Activated naive CD8-positive, alpha-beta T cell treated with anti-CD3 and anti-CD28 coated beads for 36 hours (primary cell): Measurements from ENCODE around the gene NPFFR2. TPM values are rescaled to one million over a fixed set of nuclear protein-coding genes. Genes with fewer than 3 reads are reported as not detected.

Experiments used
- DNase-seq: peaks from one replicate; pipeline ENCODE4 v3.0.0; 2021
- H3K27ac Mint-ChIP-seq: one replicate; pipeline ENCODE4 v1.8.0; 2022; ENCODE audit warnings: mild to moderate bottlenecking, moderate library complexity, mixed read lengths
- H3K27me3 Mint-ChIP-seq: one replicate; pipeline ENCODE4 v1.8.0; 2022; ENCODE audit warnings: mild to moderate bottlenecking, mixed read lengths
- H3K36me3 Mint-ChIP-seq: one replicate; pipeline ENCODE4 v1.8.0; 2021; ENCODE audit warnings: mild to moderate bottlenecking, mixed read lengths
- H3K4me1 Mint-ChIP-seq: one replicate; pipeline ENCODE4 v1.8.0; 2021; ENCODE audit warnings: mixed read lengths
- H3K4me3 Mint-ChIP-seq: one replicate; pipeline ENCODE4 v1.8.0; 2022; ENCODE audit warnings: mild to moderate bottlenecking, moderate library complexity, mixed read lengths
- H3K9me3 Mint-ChIP-seq: one replicate; pipeline ENCODE4 v1.8.0; 2022; ENCODE audit warnings: mixed read lengths
- total RNA-seq, 2 experiments: library from RNA; stranded (reverse); gene quantifications; one replicate each; pipeline ENCODE4 v1.2.3, GENCODE V29; 2021

The NPFFR2 gene
- total RNA-seq: not detected

DNA sequence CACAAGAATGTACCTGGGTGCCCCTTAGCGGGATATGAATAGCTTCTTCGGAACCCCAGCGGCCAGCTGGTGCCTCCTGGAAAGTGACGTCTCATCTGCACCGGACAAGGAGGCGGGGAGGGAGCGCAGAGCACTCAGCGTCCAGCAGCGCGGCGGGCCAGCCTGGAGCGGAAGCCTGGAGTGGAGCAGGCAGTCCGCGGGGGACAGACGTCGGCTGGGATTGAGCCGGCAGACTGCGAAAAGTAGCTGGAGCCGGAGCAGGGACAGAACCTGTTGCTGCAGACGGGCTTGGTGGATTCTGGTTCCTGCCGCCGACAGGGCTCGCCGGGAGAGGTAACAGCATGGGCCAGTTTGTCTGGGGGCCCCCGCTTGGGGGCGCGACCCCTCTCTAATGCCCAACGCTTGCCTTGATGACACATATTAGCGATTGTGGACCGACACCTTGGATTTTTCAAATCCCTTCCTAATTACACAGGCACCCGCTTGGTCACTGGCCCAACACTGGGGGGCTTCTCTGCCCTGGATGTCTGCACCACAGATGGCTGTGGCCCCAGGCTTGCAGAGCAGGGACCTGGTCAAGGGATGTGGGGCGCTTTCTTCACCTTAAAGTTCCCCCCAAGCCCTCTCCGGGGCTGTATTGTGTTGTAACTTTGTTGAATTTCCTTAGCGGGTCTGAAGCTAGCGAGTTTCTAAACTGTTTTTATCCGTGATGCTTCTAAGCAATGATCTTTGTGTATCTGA, at the start of gene NPFFR2:
NPFFR2 (plus strand) TSS at position 133 of the 741 bp plus-strand sequence. CDS start 96,592 bp downstream, outside the sequence.
- Mint-ChIP-seq H3K4me1 (no peaks in the 10 kb centered on the region), H3K27ac (no peak within 1 kb of the TSS), H3K9me3 (no peaks in the 10 kb centered on the region), H3K4me3 (no peak within 1 kb of the TSS), H3K27me3 (peaks cover 30% of the 10 kb centered on the region), H3K36me3 (no peaks in the 10 kb centered on the region)
- no peak for DNase-seq

DNA sequence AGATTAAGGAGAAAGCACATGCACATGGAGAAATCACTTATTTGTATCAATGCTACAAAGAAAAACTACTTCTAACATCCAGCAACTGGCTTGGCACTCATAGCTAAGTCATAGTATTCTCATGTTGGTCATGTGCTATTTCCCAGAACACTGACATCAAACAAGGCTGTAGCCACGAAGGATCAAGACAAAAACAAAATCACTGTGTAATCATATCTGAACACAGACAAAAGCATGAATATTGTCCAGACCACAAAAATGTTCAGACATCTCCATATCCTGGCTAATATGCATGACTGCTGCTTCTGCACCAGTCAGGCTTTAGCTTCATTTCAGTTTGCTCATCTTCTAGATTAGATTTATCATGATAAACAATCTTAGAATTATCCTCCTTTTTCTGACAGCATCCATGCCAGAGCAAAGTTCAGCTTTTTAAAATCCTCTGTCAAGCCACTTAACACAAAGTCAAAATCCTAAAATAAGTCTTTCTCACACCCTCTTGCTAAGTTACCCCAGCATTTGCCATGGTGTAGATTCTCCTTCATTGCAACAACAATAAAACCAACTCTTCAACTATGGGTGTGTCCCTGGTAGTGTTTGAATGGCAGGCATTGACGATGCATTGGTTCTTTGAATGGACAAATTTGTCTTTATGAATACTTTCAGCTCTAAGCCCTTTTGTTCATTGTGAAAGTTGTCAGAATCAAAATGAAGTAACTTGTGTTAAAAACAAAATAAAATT, 39.1 kb upstream of the NPFFR2 start:
- Mint-ChIP-seq H3K4me1 (no peaks in the 10 kb centered on the region), H3K27ac (no peak overlapping the region), H3K9me3 (peaks cover 7% of the 10 kb centered on the region), H3K36me3 (no peaks in the 10 kb centered on the region), H3K27me3 (no peaks in the 10 kb centered on the region), H3K4me3 (no peak overlapping the region)
- DNase-seq: no peak

DNA sequence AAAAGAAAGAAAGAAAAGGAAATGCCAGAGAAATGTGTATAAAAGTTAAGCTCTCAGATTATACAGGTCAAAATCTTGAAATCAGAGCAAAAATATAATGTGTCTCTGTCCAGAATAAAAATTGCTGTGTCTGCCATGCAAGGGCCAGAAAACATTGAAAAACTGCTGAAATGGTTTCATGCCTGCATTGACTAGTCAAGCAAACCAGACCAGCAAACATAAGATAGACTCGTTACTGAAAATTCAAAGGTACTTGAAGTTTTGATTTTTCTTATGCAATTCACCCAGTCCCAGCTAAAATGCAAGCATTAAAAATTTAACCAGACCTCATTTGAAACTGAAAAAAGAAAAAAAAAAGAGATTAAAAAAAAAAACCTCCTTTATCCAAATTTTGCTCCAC, 37.2 kb upstream of the NPFFR2 start:
- Mint-ChIP-seq H3K9me3 (peaks cover 14% of the 10 kb centered on the region), H3K36me3 (no peaks in the 10 kb centered on the region), H3K4me3 (no peak overlapping the region), H3K27me3 (no peaks in the 10 kb centered on the region), H3K4me1 (no peaks in the 10 kb centered on the region), H3K27ac (no peak overlapping the region)
- DNase-seq: no peak

DNA sequence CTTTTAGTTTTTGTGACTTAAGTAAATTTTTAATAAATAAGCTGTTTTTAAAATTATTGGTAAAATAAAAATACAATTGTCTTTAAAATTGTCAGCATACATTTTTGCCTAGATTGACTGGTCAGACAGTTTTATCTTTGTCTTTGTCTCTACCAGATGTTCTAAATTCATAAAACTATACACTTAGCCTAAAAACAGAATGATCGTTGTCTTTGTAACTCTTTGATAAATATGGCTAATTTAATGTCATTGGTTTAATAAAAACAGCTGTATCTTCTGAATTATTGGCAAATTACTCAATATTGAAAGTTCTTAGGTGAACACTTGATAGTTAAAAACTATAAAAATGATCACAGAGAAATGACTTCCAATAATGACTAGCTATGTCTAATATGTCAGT, 36.5 kb upstream of the NPFFR2 start:
- H3K4me1 Mint-ChIP-seq: no peaks in the 10 kb centered on the region
- no peaks in the 10 kb centered on the region for H3K27me3 Mint-ChIP-seq
- H3K27ac Mint-ChIP-seq: no peak overlapping the region
- H3K4me3 Mint-ChIP-seq: no peak overlapping the region
- H3K36me3 Mint-ChIP-seq: no peaks in the 10 kb centered on the region
- H3K9me3 Mint-ChIP-seq: peaks cover 15% of the 10 kb centered on the region
- DNase-seq: no peak

DNA sequence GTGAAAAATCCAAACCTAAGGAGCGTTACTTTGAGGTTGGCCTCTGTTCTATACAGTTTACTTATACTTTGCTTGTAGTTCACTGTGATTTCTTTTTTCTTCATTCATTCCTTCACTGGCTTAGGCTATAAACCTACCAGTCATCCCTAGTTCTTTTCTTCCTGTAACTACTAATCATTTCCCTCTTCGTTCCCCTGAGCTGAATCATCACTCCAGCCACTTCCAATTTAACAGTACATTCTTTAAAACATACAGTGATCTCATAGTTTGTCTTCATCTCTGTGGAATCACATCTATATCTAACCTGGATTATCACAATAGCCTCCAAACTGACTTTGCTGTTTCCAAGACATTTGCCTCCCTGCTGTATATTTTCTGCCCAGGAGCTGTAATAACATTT, 25.2 kb upstream of the NPFFR2 start:
- no peak for DNase-seq
- Mint-ChIP-seq H3K27ac (no peak overlapping the region), H3K36me3 (no peaks in the 10 kb centered on the region), H3K4me3 (no peak overlapping the region), H3K27me3 (no peaks in the 10 kb centered on the region), H3K4me1 (no peaks in the 10 kb centered on the region), H3K9me3 (no peaks in the 10 kb centered on the region)

DNA sequence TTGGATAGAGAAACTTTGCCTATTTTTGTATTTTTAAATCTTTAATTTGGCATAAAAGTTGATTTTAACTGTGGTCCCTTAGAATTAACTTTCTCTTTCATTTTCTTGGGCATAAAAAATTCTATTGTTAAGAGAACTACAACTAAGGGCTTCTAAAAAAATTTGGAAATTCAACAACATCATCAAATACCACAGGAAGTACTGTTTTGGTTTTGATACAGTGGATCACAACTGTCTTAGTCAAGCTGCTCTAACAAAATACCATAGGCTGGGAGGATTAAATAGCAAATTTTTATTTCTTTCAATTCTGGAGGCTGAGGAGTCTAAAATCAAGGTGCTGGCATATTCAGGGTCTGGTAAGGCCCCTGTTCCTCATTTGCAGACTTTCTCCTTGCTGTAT, 19.9 kb upstream of the NPFFR2 start:
- no peak for DNase-seq
- no peaks in the 10 kb centered on the region for H3K36me3 Mint-ChIP-seq
- H3K9me3 Mint-ChIP-seq: no peaks in the 10 kb centered on the region
- H3K27me3 Mint-ChIP-seq: no peaks in the 10 kb centered on the region
- H3K27ac Mint-ChIP-seq: no peak overlapping the region
- no peak overlapping the region for H3K4me3 Mint-ChIP-seq
- H3K4me1 Mint-ChIP-seq: peaks cover 1% of the 10 kb centered on the region

DNA sequence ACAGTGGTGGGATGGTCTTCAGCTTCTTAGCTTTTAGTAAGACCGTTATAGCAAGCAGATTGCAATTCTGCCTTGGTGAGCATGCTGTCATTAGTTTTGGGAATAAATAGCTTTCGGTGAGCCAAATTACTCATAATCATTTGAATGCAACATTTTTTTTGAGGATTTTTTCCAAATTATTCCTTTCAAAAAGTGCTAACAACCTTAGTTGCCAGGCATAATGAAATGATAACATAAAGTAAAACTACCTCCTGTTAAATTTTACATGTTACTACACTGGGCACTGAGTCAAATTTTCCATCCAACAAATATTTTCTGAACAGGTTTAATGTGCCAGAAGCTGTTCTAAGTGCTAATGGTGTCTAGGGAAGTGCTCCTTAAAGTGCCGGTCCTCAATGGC, 15.8 kb upstream of the NPFFR2 start:
- H3K27ac Mint-ChIP-seq: no peak overlapping the region
- H3K36me3 Mint-ChIP-seq: no peaks in the 10 kb centered on the region
- H3K4me1 Mint-ChIP-seq: peaks cover 1% of the 10 kb centered on the region
- no peaks in the 10 kb centered on the region for H3K27me3 Mint-ChIP-seq
- H3K9me3 Mint-ChIP-seq: no peaks in the 10 kb centered on the region
- no peak overlapping the region for H3K4me3 Mint-ChIP-seq
- no peak for DNase-seq

DNA sequence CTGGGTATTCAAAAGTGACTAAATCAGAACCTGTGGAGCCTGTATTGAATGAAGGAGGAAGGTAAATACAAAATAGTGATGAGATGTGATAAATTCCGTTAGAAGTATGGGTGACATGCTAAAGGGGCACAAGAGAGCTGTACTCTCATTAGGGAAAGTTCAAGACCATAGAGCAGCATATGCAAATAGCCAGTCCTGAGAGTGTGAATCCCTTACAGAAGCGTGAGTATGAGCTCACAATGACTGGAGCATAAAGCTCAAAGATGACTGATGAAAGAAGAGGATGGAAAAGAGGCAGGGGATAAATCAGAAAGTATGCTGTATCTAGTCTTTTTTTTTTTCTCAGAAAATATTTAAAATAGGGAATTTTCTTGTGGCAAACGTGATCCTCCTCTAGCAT, 12.1 kb upstream of the NPFFR2 start:
- H3K36me3 Mint-ChIP-seq: no peaks in the 10 kb centered on the region
- DNase-seq: no peak
- H3K27ac Mint-ChIP-seq: no peak overlapping the region
- no peaks in the 10 kb centered on the region for H3K4me1 Mint-ChIP-seq
- no peaks in the 10 kb centered on the region for H3K9me3 Mint-ChIP-seq
- no peak overlapping the region for H3K4me3 Mint-ChIP-seq
- no peaks in the 10 kb centered on the region for H3K27me3 Mint-ChIP-seq

DNA sequence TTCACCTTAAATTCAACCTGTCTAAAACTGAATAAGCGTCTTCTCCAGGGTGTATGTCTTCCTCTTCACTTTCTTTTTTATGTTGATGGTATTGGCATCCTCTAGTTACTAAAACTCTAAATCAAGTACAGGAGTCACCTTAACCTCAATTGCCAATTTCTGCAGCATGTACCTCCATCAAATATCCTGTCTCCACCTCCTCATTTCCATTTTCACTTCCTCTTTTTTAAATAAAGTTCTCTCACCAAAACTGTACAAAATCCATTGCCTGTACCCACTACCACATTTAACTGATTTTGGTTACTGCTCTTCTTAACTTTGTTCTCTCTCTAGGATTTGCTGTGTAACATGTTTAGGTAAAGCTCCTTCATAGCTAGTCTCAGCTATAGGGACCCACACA, 9.2 kb upstream of the NPFFR2 start:
- H3K9me3 Mint-ChIP-seq: no peaks in the 10 kb centered on the region
- H3K36me3 Mint-ChIP-seq: no peaks in the 10 kb centered on the region
- H3K27ac Mint-ChIP-seq: no peak overlapping the region
- H3K4me1 Mint-ChIP-seq: no peaks in the 10 kb centered on the region
- H3K27me3 Mint-ChIP-seq: no peaks in the 10 kb centered on the region
- no peak overlapping the region for H3K4me3 Mint-ChIP-seq
- no peak for DNase-seq

DNA sequence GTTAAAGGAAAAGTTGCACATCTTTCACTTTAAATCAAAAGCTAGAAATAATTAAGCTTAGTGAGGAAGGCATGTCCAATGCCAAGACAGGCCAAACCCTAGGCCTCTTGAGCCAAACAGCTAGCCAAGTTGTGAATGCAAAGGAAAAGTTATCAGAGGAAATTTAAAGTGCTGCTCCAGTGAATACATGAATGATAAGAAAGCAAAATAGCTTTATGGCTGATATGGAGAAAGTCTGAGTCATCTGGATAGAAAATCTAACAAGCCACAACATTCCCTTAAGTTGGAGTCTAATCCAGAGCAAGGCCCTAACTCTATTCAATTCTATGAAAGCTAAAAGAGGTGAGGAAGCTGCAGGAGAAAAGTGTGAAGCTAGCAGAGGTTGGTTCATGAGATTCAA, 23.8 kb downstream of the NPFFR2 start:
- Mint-ChIP-seq H3K27me3 (no peaks in the 10 kb centered on the region), H3K4me1 (no peaks in the 10 kb centered on the region), H3K27ac (no peak overlapping the region), H3K36me3 (no peaks in the 10 kb centered on the region), H3K4me3 (no peak overlapping the region), H3K9me3 (no peaks in the 10 kb centered on the region)
- DNase-seq: no peak

DNA sequence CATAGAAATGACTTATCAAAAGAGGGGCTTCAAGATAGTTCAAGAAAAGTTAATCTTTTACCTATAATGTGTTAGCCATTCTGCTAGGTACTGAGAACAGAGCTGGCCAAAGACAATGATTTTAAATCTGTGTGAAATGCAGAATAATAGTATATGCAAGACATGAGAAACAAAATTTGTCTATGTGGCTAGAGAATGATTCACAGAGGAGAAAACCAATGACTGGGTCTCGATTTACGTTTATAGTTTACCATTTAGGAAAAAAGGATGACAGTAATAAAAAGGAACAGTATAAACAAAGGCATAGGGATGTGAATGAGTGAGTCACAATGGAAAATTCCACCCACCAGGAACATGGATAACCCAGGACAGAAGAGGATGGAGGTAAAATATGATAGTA, 31.9 kb downstream of the NPFFR2 start:
- Mint-ChIP-seq H3K27ac (no peak overlapping the region), H3K4me1 (no peaks in the 10 kb centered on the region), H3K9me3 (no peaks in the 10 kb centered on the region), H3K27me3 (no peaks in the 10 kb centered on the region), H3K4me3 (no peak overlapping the region), H3K36me3 (no peaks in the 10 kb centered on the region)
- DNase-seq: no peak

DNA sequence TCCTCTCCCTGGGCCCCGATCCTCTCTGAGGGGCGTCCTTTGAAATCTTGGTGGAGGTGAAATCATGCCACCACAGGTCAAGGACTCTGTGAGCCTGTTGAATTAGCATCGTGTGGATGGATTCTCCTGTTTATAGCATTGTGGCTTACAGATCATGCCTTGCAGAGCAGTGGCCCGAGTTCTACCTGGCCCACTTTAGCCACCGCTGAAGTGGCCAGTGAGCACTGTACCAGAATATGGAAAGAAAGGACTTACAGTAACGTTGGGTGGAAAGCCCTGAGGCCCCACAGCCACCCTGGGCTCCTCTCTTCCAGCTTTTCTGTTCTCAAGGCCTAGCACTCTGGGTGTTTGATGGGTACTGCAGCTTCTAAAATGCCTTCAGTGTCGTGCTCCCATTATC, 35.3 kb downstream of the NPFFR2 start:
- no peak overlapping the region for H3K4me3 Mint-ChIP-seq
- DNase-seq: no peak
- no peaks in the 10 kb centered on the region for H3K27me3 Mint-ChIP-seq
- no peak overlapping the region for H3K27ac Mint-ChIP-seq
- H3K9me3 Mint-ChIP-seq: no peaks in the 10 kb centered on the region
- no peaks in the 10 kb centered on the region for H3K4me1 Mint-ChIP-seq
- no peaks in the 10 kb centered on the region for H3K36me3 Mint-ChIP-seq

DNA sequence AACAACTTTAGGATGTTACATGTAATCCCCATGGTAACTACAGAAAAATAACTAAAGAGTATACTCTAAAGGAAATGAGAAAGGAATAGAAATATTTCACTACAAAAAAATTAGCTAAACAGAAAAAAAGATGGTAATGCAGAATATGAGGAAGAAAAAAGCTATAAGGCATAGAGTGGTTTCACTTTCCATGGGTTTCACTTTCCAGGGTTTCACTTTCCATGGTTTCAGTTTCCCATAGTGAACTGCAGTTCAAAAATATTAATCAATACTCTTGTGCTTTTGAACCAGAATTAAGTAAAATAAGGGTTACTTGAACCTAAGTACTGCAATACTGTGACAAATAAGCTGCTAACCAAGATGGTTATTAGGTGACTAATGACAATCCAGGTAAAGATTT, 42.0 kb downstream of the NPFFR2 start:
- H3K36me3 Mint-ChIP-seq: no peaks in the 10 kb centered on the region

DNA sequence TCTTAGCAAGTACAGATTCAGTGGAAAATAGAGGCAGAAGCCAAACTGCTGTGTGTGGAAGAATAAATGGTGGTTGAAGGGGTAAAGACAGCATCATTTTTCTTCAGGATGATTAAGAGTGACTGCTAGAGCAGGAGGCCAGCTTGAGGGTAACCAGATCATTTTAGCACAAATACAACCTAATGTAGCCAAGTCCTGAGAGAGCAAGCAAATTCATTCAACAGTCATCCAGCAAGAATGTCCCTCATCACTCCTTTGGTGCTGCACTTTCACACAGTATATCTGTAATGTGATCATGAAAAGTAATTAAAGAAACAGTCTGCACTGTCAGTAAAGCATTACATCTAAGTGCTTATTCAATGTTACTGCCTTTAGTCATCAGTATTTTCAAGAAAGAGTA, 44.8 kb downstream of the NPFFR2 start:
- Mint-ChIP-seq H3K27ac (no peak overlapping the region), H3K4me3 (no peak overlapping the region), H3K9me3 (no peaks in the 10 kb centered on the region), H3K36me3 (no peaks in the 10 kb centered on the region), H3K4me1 (no peaks in the 10 kb centered on the region), H3K27me3 (peaks cover 4% of the 10 kb centered on the region)
- DNase-seq: no peak

More for the DNA sequence above, 42.0 kb downstream of the NPFFR2 start:
- Mint-ChIP-seq H3K4me1 (no peaks in the 10 kb centered on the region), H3K4me3 (no peak overlapping the region), H3K27me3 (peaks cover 4% of the 10 kb centered on the region), H3K9me3 (no peaks in the 10 kb centered on the region), H3K27ac (no peak overlapping the region)
- no peak for DNase-seq

DNA sequence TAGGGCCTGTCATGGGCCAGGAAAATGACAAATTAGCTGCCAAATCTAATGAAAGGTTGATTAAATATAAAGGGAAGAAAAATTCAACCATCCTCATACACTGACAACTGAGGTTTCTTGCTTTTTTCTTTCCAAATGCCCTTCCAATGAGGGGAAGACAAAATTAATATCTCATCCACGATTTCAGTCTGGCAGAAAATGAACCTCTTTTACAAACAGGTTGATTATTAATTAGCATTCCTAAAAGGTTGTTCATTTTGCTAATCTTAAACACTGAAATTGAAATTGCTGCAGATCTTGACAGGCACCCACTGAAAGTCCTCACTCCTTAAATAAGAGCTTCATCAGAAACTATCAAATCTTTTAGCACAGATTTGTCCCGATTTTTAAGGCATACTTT, 45.5 kb downstream of the NPFFR2 start:
- H3K27me3 Mint-ChIP-seq: peaks cover 4% of the 10 kb centered on the region
- H3K9me3 Mint-ChIP-seq: no peaks in the 10 kb centered on the region
- H3K4me1 Mint-ChIP-seq: no peaks in the 10 kb centered on the region
- H3K27ac Mint-ChIP-seq: no peak overlapping the region
- no peak overlapping the region for H3K4me3 Mint-ChIP-seq
- DNase-seq: no peak
- no peaks in the 10 kb centered on the region for H3K36me3 Mint-ChIP-seq

DNA sequence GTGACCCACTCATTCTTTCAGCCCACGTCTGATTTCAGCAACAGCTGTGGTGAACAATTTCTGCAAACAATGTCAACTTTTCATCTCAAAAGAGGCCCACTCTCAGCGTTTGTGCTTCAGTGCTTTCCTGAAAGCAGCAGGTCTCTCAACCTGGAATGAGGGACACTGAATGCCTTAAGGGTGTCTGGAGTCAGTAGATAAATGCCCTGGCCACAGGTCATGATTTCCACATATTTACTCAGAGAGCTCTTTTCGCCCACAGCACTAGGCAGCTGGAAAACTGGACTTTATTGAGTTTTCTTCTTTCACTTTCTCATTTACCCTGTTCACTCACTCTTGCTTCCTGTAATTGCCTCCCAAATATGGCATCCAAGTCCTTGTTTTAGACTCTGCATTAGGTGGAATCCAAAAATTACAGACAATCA, 52.8 kb downstream of the NPFFR2 start:
- no peak for DNase-seq
- Mint-ChIP-seq H3K27me3 (no peaks in the 10 kb centered on the region), H3K4me3 (no peak overlapping the region), H3K27ac (no peak overlapping the region), H3K4me1 (no peaks in the 10 kb centered on the region), H3K36me3 (no peaks in the 10 kb centered on the region), H3K9me3 (no peaks in the 10 kb centered on the region)
